SK-N-SH treated with all-trans-retinoic acid at 6 μM for 48 hours (cell line): ENCODE results near the gene LMF1.

Experiments used
- ARNTL ChIP-seq: fragments of 450-650 bp; formaldehyde crosslinking; IDR thresholded peaks from 2 replicates; pipeline ENCODE4 v1.5.0; 2020; ENCODE audit warnings: low read depth, mild to moderate bottlenecking, moderate library complexity, borderline replicate concordance
- CREB5 ChIP-seq: fragments of 250-450 bp; sonication (Bioruptor Pico); IDR thresholded peaks from 2 replicates; pipeline ENCODE4 v1.5.1; 2020; ENCODE audit warnings: low read depth, mild to moderate bottlenecking, moderate library complexity
- CSRNP3 ChIP-seq: fragments of 250-450 bp; sonication (Bioruptor Pico); IDR thresholded peaks from 2 replicates; pipeline ENCODE4 v1.5.1; 2021; ENCODE audit warnings: mild to moderate bottlenecking, moderate library complexity
- TOX ChIP-seq: fragments of 250-450 bp; sonication (Bioruptor Pico); IDR thresholded peaks from 2 replicates; pipeline ENCODE4 v1.8.0; 2021; ENCODE audit warnings: mild to moderate bottlenecking, moderate library complexity, borderline replicate concordance
- TSHZ2 ChIP-seq: fragments of 250-450 bp; sonication (Bioruptor Pico); IDR thresholded peaks from 2 replicates; pipeline ENCODE4 v1.5.0; 2020; ENCODE audit warnings: mild to moderate bottlenecking, moderate library complexity
- ZNF8 ChIP-seq: fragments of 450-650 bp; formaldehyde crosslinking; IDR thresholded peaks from 2 replicates; pipeline ENCODE4 v1.5.0; 2020; ENCODE audit warnings: mild to moderate bottlenecking, moderate library complexity

GRCh38 chr16:890716-891352 lies 80.0 kb downstream of the LMF1 start:
- no peak for TF ChIP-seq TSHZ2 (CRISPR knock-in tag)
- no peak for TF ChIP-seq CSRNP3 (CRISPR knock-in tag)
- TF ChIP-seq CREB5, result no peak
- TF ChIP-seq TOX (CRISPR knock-in tag), result no peak
- no peak for TF ChIP-seq ARNTL (CRISPR knock-in tag)
- TF ChIP-seq ZNF8 (CRISPR knock-in tag), result no peak
